ENCODE results near the gene CUX1.
"Not testable (repeated sequence)": the region's sequence is repeated elsewhere in the genome, so short reads cannot be mapped to it uniquely, and the experiment has no call there.

Gene CUX1

DNA sequence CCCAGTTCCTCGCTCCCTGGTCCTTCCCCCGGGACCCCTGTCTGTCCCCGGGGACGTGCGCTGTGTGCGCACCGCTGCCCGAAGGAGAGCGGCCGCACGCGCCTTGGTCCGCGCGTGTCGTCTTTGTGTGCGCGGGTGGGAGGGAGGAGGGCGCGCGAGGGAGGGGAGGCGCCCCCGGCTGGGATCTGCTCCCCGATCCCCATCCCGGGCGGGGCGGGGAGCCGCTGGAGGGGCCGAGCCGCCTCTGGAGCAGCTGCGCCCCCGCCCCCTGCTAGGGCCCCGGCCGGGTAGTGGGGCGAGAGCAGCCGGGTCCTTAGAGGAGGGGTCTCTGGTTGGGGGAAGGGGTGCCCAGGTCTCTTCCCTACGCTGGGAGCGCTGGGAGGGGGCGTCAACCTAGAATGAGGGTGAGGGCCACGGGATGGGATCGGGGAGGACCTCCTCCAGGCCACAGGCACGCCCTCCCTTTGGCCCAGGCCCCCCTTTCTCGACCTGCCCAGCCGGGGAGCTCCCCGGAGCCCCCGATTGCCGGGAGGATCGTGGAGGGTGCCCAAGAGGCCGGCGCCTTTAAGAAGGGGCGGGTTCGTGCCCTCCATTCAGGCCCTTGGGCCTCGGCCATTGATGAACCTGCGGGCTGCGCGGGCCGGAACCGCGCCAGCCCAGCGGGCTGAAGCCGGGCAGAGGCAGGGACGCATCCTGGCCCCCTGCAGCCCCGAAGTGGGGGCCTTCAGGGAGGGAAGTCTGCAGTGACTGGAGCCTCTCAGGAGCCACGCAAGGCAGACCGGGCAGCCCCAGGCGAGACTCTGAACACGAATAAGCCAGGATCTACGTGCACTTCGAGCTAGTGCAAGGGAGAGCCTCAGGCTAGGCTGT, 469.9 kb downstream of the CUX1 start:
- no peak for DNase-seq (ENCODE audit: low read depth in 2 of 2)

DNA sequence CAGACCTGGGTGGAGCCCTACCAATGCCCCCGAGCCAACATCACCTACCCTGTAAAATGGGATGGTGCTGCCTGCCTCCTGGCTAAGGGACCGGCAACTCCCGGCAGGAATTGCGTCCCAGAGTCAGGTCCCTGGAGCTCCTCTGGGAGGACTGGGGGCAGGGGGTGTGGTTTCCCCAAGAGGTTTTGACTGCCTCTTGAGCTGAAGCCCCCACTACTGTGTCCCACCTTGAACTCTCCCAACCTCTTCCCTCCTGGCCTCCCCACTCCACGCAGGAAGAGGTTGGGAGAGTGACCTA, 470.5 kb downstream of the CUX1 start:
- DNase-seq (ENCODE audit: low read depth in 2 of 2) = no peak

- DNase-seq (ENCODE audit: low read depth in 2 of 2) = no peak
Observed at GRCh38 chr7:102288285-102288930, 471.0 kb downstream of the CUX1 start.

GRCh38 chr7:102289057-102289456, 471.6 kb downstream of the CUX1 start:
- DNase-seq (ENCODE audit: low read depth in 2 of 2) = no peak

GRCh38 chr7:102291056-102291915, 473.9 kb downstream of the CUX1 start:
- DNase-seq (ENCODE audit: low read depth in 2 of 2) = no peak

GRCh38 chr7:102291916-102292267, 474.5 kb downstream of the CUX1 start:
- no peak for DNase-seq (ENCODE audit: low read depth in 2 of 2)

DNA sequence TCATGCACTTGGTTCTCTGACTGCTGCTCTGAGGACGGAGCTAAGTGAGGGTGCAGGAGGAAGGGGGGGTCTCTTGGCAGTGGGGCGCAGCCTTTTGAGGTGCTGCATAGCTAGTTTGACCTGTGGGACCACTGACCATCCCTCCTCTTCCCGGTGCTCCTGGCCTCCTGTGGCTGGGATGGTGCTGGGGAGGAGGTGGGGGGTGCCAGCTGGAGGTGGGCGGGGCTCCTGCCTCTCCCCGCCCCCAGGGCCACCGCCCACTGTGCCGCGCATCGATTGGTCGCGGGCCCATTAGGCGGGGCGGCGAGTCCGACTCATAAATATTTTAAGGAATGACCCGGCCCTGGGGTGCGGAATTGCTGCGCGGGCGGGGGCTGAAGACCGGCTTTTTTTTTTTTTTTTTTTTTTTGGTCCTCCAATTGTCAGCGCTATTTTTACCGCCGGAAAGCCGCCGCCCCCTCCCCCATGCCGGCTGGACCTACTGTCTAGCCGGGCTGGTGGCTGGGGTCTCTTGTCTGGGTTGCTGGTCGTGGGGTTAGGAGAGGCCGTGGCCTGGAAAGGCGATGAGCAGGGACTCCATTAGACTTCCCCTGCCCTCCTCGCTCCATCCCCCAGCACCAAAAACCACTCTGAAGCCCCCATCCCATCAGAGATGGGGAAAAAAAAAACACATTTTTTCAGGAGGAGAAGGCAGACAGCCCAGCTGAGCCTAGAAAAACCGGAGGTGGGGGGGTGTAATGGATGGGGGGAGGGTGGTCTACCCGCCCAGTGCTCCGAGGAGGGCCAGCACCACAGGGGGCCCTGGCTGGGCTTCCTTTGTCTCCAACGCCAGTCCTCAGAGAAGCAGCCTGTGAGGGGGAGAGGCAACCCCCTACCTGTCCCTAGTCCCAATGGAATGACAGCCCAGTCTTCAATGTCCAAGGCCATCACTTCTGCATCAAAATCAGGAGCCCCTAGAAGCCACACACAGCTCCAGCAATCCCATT, 475.7 kb downstream of the CUX1 start:
- no peak for DNase-seq (ENCODE audit: low read depth in 2 of 2)

DNA sequence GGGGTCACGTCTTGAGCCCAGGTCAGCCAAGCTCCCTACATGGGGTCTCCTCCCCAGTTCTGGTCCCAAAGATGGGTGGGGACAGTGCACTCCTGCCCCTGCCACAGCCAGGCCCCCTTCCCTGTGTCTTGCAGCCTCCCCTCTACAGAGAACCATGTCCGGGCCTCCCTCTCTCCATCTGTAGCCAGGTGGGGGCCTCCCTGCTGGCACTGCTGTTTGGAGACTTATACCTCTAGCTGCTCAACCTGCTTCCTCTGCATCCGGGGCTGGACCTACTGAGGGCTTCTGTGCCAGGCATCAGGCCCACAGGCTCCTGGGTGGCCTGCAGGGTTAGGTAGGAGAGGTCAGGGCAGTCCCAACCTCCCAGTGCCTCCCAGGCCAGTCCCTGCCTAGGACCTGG, 477.2 kb downstream of the CUX1 start:
- no peak for DNase-seq (ENCODE audit: low read depth in 2 of 2)

DNA sequence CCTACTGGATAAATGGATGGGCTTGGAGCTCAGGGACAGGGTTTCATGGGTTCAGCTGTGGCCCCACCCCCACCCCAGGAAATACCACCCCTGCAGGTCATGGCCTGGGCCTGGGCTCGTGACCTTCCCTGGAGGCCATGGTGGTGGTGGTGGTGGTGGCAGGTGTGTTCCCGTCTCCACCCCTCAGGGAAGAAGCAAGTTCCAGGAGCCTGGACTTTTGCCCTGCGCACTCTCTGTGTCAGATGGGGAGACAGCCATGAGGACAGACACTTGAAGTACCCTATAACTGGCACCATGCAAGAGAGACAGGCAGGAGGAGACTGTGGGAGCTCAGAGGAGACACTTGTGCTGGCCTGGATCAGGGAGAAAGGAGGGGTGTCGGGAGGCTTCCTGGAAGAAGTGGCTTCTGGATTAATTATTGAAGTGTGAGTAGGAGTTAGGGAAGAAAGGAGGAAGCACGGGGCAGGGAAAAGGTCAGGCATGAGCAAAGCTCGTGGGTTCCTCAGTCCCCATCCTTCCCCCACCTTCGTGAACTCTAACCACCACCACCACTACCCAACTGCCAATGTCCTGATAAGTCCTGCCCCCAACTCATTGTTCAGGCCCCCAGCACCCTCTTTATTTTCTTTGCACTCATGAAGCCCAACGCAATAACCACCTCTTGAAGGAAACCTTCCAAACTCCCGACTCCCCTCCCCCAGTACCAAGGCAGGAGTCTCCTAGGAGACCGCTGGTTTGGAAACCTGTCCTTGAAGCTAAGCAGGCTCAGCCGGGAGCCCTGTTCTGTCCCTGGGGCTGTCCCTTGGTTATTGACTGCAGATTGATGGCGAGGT, 478.1 kb downstream of the CUX1 start:
- no peak for DNase-seq (ENCODE audit: low read depth in 2 of 2)

GRCh38 chr7:102296179-102296438, 478.7 kb downstream of the CUX1 start:
- no peak for DNase-seq (ENCODE audit: low read depth in 2 of 2)

GRCh38 chr7:102296514-102296913, 479.1 kb downstream of the CUX1 start:
- no peak for DNase-seq (ENCODE audit: low read depth in 2 of 2)

DNA sequence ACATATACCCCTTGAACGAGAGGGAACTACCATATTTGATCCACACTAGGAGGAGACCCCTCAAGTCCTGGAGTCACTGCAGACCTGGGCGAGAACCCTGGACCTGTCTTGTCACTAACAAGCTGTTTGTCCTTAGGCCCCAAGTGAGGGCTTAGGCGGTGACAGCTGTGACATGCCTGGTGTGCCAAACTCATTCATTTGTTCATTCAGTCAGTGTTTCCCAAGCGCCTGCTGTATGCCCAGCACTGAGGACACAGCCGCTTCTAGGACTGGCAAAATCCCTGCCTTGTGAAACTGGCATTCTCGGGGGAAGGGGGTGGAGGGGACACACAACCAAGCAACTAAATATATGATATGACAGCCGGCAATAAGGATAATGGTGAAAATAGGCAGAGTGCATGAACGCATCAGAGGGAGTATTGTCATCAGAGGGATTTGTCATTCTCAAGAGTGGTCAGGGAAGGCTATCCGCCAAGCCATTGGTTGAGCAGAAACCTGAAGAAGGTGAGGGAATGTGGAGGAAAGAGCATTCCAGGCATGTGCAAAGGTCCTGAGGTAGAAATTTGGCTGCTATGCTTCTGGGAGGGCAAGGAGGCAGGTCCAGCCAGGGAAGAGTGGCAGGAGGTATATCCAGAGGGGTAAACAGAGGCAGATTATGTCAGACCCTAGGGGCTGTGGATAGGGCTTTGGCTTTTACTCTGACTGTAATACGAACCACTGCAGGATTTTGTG, 480.2 kb downstream of the CUX1 start:
- DNase-seq (ENCODE audit: low read depth in 2 of 2) = no peak

- DNase-seq (ENCODE audit: low read depth in 2 of 2) = no peak
Observed at GRCh38 chr7:102300643-102301221, 483.3 kb downstream of the CUX1 start.

DNA sequence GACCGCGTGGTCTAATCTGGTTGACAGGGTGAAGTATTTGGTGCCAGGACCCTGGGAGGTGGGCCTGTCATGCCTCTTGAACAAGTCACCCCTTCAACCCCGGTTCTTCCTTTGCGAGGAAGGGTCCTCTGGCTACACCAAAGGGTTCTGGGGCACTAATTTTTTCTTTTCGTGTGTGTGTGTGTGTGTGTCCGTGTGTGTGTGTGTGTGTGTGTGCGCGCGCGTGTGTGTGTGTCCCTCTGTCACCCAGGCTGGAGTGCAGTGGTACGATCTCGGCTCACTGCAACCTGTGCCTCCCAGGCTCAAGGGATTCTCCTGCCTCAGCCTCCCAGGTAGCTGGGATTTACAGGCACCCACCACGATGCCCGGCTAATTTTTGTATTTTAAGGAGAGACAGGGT, 483.9 kb downstream of the CUX1 start:
- DNase-seq (ENCODE audit: low read depth in 2 of 2) = not testable (repeated sequence)

DNA sequence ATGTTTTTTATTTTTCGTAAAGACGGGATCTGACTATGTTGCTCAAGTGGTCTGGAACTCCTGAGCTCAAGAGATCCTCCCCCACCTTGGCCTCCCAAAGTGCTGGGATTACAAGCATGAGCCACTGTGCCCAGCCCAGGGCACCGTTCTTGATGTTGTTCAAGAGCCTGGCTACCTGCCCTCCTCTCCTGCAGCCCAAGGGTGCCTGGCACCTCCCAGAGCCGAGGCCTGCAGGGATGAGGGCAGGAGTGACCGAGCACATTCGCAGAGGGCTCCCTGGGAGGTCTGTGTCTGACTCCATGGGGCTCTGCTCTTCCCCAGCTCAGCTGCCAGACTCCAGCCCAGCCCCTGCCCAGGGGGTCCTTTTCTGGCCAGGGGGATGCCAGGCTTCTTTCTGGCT, 484.6 kb downstream of the CUX1 start:
- DNase-seq (ENCODE audit: low read depth in 2 of 2) = no peak

DNA sequence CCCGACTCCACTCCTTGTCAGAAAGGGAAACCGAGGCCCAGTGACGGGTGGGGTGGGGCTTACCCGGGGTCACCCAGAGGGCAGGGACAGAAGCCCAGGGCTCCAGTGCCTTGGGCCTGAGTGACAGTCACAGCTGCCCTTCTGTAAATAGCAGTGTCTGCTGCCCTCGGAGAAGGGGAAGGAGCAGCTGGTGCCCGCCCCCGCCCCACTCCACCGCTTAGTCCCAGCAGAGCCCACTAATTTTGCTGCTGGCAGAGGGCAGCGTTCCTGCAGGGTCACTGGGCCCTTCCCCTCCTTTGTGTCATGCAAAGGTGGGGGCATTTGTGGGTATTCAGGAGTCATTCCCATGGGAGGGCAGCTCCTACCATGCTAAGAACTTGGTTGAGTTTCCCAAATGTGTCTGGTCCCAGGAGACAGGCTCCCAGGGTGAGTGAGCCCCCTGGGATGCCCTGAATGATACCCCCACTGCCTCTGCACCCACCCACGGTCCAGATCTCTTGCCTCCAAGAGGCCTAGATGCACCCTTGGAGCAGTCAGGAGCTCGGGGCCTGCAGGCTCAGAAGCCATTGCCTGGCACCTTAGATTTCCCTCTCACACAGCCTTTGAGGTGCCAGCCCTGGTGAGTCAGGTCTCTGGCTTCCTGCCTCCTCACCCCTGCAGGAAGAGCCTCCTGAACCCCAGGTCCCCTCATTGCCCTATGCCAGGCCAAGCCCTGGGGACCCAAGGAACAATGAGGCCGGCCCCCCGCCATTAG, 486.4 kb downstream of the CUX1 start:
- DNase-seq (ENCODE audit: low read depth in 2 of 2) = no peak

GRCh38 chr7:102304668-102305067, 487.2 kb downstream of the CUX1 start:
- DNase-seq (ENCODE audit: low read depth in 2 of 2) = no peak

GRCh38 chr7:102305414-102306268, 488.2 kb downstream of the CUX1 start:
- DNase-seq (ENCODE audit: low read depth in 2 of 2) = no peak

Measured in fibroblast of skin of left quadriceps (primary cell).